ENCODE measurements around the gene NAA20.

DNA sequence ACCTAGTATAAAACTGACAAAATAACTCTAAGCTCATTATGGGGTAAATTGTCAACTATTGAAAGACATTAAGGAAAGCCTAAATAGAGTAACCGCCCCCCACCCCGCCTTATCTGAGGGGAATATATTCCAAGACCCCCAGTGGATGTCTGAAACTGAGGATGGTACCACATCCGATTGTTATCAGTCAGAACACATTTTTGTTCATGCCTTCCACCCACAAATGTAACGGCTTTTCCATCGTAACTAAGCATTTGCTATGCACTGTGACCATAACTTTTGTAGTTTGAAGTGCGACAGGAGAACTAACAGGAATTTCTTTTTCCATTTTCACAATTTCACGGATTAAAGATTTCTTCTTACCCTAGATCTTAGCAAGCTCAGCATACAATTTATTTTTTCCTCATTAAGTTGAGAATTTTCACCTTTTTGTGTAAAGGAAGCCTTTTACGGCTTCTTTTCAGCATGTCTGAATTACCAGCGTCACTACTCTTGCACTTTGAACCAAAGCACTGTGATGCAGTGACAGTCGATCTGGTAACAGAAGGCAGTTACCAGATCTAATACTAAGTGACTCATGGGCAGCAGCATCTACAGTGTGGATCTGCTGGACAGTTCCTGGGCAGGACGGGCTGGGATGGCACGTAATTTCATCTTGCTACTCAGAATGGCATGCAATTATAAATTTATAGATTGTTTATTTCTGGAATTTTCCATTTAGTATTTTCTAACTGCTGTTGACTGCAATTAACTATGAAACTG lies 47.0 kb downstream of the NAA20 start:
- TF ChIP-seq POLR2A (IDR thresholded peaks at IDR 0.05): no peak
- TF ChIP-seq, protein P1, sequence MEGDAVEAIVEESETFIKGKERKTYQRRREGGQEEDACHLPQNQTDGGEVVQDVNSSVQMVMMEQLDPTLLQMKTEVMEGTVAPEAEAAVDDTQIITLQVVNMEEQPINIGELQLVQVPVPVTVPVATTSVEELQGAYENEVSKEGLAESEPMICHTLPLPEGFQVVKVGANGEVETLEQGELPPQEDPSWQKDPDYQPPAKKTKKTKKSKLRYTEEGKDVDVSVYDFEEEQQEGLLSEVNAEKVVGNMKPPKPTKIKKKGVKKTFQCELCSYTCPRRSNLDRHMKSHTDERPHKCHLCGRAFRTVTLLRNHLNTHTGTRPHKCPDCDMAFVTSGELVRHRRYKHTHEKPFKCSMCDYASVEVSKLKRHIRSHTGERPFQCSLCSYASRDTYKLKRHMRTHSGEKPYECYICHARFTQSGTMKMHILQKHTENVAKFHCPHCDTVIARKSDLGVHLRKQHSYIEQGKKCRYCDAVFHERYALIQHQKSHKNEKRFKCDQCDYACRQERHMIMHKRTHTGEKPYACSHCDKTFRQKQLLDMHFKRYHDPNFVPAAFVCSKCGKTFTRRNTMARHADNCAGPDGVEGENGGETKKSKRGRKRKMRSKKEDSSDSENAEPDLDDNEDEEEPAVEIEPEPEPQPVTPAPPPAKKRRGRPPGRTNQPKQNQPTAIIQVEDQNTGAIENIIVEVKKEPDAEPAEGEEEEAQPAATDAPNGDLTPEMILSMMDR (IDR thresholded peaks at IDR 0.05): no peak
- no peak for TF ChIP-seq EP300 (IDR thresholded peaks at IDR 0.05)
- no peak for TF ChIP-seq POLR2AphosphoS5 (IDR thresholded peaks at IDR 0.05)

Data from upper lobe of left lung (tissue), 4 donors.